Activated CD8-positive, alpha-beta memory T cell treated with anti-CD3 and anti-CD28 coated beads, Interleukin-2, amount 10 ng/mL, durations not matched to agents 7 days and 5 days (primary cell): ENCODE measurements around the gene DCTPP1. TPM values are rescaled to one million over a fixed set of nuclear protein-coding genes. Genes with fewer than 3 reads are reported as not detected.
"Not testable (repeated sequence)": the region's sequence is repeated elsewhere in the genome, so short reads cannot be mapped to it uniquely, and the experiment has no call there.

ENCODE experiments used
- ATAC-seq: fragments of 150-1000 bp; cut with Tn5 transposase; one replicate; pipeline ENCODE4 v1.10.0; 2021; ENCODE audit warnings: moderate library complexity
- CTCF ChIA-PET: fragments of 350-600 bp; sonication (Branson Sonifier 250); formaldehyde crosslinking; loops from one replicate; lab custom pipeline; 2021; ENCODE audit warnings: antibody characterized with exemption; lab: Charles Lee
- DNase-seq: peaks from one replicate; pipeline ENCODE4 v3.0.0-alpha.2; 2020
- H3K27ac Mint-ChIP-seq: one replicate; pipeline ENCODE4 v1.8.0; 2021; ENCODE audit warnings: mild to moderate bottlenecking, mixed read lengths
- H3K27me3 Mint-ChIP-seq: one replicate; pipeline ENCODE4 v1.8.0; 2021; ENCODE audit warnings: mixed read lengths
- H3K36me3 Mint-ChIP-seq: one replicate; pipeline ENCODE4 v1.8.0; 2021; ENCODE audit warnings: mild to moderate bottlenecking, mixed read lengths
- H3K4me1 Mint-ChIP-seq: one replicate; pipeline ENCODE4 v1.8.0; 2021; ENCODE audit warnings: mixed read lengths
- H3K4me3 Mint-ChIP-seq: one replicate; pipeline ENCODE4 v1.8.0; 2021; ENCODE audit warnings: mild to moderate bottlenecking, moderate library complexity, mixed read lengths
- H3K9me3 Mint-ChIP-seq: one replicate; pipeline ENCODE4 v1.8.0; 2022; ENCODE audit warnings: low read depth, mixed read lengths
- total RNA-seq, 2 experiments: library from RNA; stranded (reverse); gene quantifications; one replicate each; pipeline ENCODE4 v1.2.3, GENCODE V29; 2021

DCTPP1 gene
- total RNA-seq, 2 experiments from 2014 or later, result 72.0 to 108 TPM

- H3K4me3 Mint-ChIP-seq, H3K27me3 Mint-ChIP-seq, H3K36me3 Mint-ChIP-seq, ATAC-seq, H3K27ac Mint-ChIP-seq, H3K9me3 Mint-ChIP-seq, DNase-seq: not testable (repeated sequence)
- peaks cover 58% of the 10 kb centered on the region for H3K4me1 Mint-ChIP-seq
- CTCF ChIA-PET, result interaction anchor here (0.7 to 7.4 kb wide), 6 partner anchors 8 to 318 kb away, joined by 3 to 71 read pairs (median 7); partner anchors contain the start of gene ITGAL
Measured at GRCh38 chr16:30461426-30461825, 31.6 kb upstream of the DCTPP1 start.

- Mint-ChIP-seq H3K9me3 (no peaks in the 10 kb centered on the region), H3K4me1 (peaks cover 60% of the 10 kb centered on the region), H3K27me3 (peaks cover 2% of the 10 kb centered on the region), H3K27ac (peak overlapping the region; percentile 96), H3K4me3 (peak overlapping the region; percentile 53), H3K36me3 (peaks cover 3% of the 10 kb centered on the region)
- CTCF ChIA-PET, result interaction anchor here (0.8 to 7.4 kb wide), 10 partner anchors 10 to 76 kb away, joined by 3 to 71 read pairs (median 16); partner anchors contain the start of genes DCTPP1, ITGAL, SEPHS2 and ZNF747
- ATAC-seq (no peak), DNase-seq (no peak)
Measured at GRCh38 chr16:30459456-30459855, 29.6 kb upstream of the DCTPP1 start.

- Mint-ChIP-seq H3K36me3 (peaks cover 3% of the 10 kb centered on the region), H3K9me3 (no peaks in the 10 kb centered on the region), H3K27me3 (peaks cover 2% of the 10 kb centered on the region), H3K4me1 (peaks cover 64% of the 10 kb centered on the region), H3K4me3 (peak overlapping the region; percentile 53), H3K27ac (peak overlapping the region; percentile 96)
- CTCF ChIA-PET, result interaction anchor here (0.7 to 7.4 kb wide), 10 partner anchors 9 to 202 kb away, joined by 3 to 71 read pairs (median 10); partner anchors contain the start of genes DCTPP1, ITGAL, SEPHS2 and ZNF747
- ATAC-seq (peak; percentile 96), DNase-seq (peak; percentile 97)
Measured at GRCh38 chr16:30458561-30459394, 28.9 kb upstream of the DCTPP1 start.

GRCh38 chr16:30457743-30458560 lies 28.1 kb upstream of the DCTPP1 start:
- no peak for ATAC-seq
- H3K4me1 Mint-ChIP-seq, result peaks cover 60% of the 10 kb centered on the region
- H3K36me3 Mint-ChIP-seq, result peaks cover 3% of the 10 kb centered on the region

GRCh38 chr16:30457256-30457655 lies 27.4 kb upstream of the DCTPP1 start:
- peak overlapping the region; percentile 96 for H3K27ac Mint-ChIP-seq
- ATAC-seq, result no peak

More at GRCh38 chr16:30457743-30458560, 28.1 kb upstream of the DCTPP1 start:
- peak overlapping the region; percentile 96 for H3K27ac Mint-ChIP-seq
- no peak for DNase-seq
- peak overlapping the region; percentile 53 for H3K4me3 Mint-ChIP-seq
- peaks cover 2% of the 10 kb centered on the region for H3K27me3 Mint-ChIP-seq
- no peaks in the 10 kb centered on the region for H3K9me3 Mint-ChIP-seq
- CTCF ChIA-PET, result interaction anchor here (1.5 to 7.4 kb wide), 8 partner anchors 9 to 202 kb away, joined by 3 to 71 read pairs (median 18); partner anchors contain the start of genes DCTPP1, ITGAL, SEPHS2 and ZNF747

GRCh38 chr16:30456302-30456701 lies 26.5 kb upstream of the DCTPP1 start:
- Mint-ChIP-seq H3K27me3 (peaks cover 2% of the 10 kb centered on the region), H3K4me1 (peaks cover 62% of the 10 kb centered on the region), H3K9me3 (no peaks in the 10 kb centered on the region), H3K4me3 (no peak overlapping the region), H3K36me3 (peaks cover 3% of the 10 kb centered on the region), H3K27ac (peak overlapping the region; percentile 96)
- ATAC-seq (no peak), DNase-seq (no peak)
- CTCF ChIA-PET, result interaction anchor here (0.9 to 7.4 kb wide), 8 partner anchors 10 to 142 kb away, joined by 3 to 71 read pairs (median 4); partner anchors contain the start of genes DCTPP1, ITGAL and ZNF747

More at GRCh38 chr16:30457256-30457655, 27.4 kb upstream of the DCTPP1 start:
- Mint-ChIP-seq H3K4me1 (peaks cover 67% of the 10 kb centered on the region), H3K9me3 (no peaks in the 10 kb centered on the region), H3K4me3 (no peak overlapping the region), H3K27me3 (peaks cover 2% of the 10 kb centered on the region), H3K36me3 (peaks cover 3% of the 10 kb centered on the region)
- CTCF ChIA-PET, result interaction anchor here (1.0 to 7.4 kb wide), 7 partner anchors 8 to 141 kb away, joined by 3 to 71 read pairs (median 21); partner anchors contain the start of genes DCTPP1, ITGAL and ZNF747
- no peak for DNase-seq

- Mint-ChIP-seq H3K4me1 (peaks cover 62% of the 10 kb centered on the region), H3K27ac (peak overlapping the region; percentile 5)
- not testable (repeated sequence) for ATAC-seq, H3K4me3 Mint-ChIP-seq, DNase-seq, H3K27me3 Mint-ChIP-seq, H3K36me3 Mint-ChIP-seq, H3K9me3 Mint-ChIP-seq
- CTCF ChIA-PET, result interaction anchor here (1.0 to 1.6 kb wide), 3 partner anchors 19 to 23 kb away, joined by 3 to 6 read pairs (median 4); partner anchors contain the start of gene DCTPP1
Measured at GRCh38 chr16:30452709-30453580, 23.1 kb upstream of the DCTPP1 start.

- Mint-ChIP-seq H3K27ac (no peak overlapping the region), H3K4me3 (no peak overlapping the region), H3K9me3 (no peaks in the 10 kb centered on the region), H3K27me3 (no peaks in the 10 kb centered on the region), H3K36me3 (peaks cover 15% of the 10 kb centered on the region), H3K4me1 (peaks cover 55% of the 10 kb centered on the region)
- no peak for DNase-seq
- CTCF ChIA-PET, result interaction anchor here (0.6 to 8.0 kb wide), 27 partner anchors 9 to 166 kb away, joined by 3 to 122 read pairs (median 6); partner anchors contain the start of genes DCTPP1, ITGAL, ZNF688 and ZNF747
- no peak for ATAC-seq
Measured at GRCh38 chr16:30449116-30449435, 19.2 kb upstream of the DCTPP1 start.

GRCh38 chr16:30447512-30448226 lies 17.8 kb upstream of the DCTPP1 start:
- Mint-ChIP-seq H3K4me1 (peaks cover 60% of the 10 kb centered on the region), H3K27ac (no peak overlapping the region), H3K4me3 (no peak overlapping the region), H3K9me3 (no peaks in the 10 kb centered on the region), H3K27me3 (no peaks in the 10 kb centered on the region), H3K36me3 (peaks cover 27% of the 10 kb centered on the region)
- CTCF ChIA-PET, result interaction anchor here (0.6 to 8.0 kb wide), 10 partner anchors 26 to 396 kb away, joined by 3 to 122 read pairs (median 4); partner anchors contain the start of genes ITGAL, SEPTIN1 and ZNF747
- no peak for ATAC-seq
- no peak for DNase-seq

GRCh38 chr16:30446203-30446595 lies 16.4 kb upstream of the DCTPP1 start:
- H3K27ac Mint-ChIP-seq, result peak overlapping the region; percentile 90
- DNase-seq (no peak), ATAC-seq (no peak)
- H3K4me3 Mint-ChIP-seq, result peak overlapping the region; percentile 86
- H3K36me3 Mint-ChIP-seq, result peaks cover 27% of the 10 kb centered on the region
- CTCF ChIA-PET, result interaction anchor here (0.7 to 8.0 kb wide), 9 partner anchors 10 to 152 kb away, joined by 3 to 122 read pairs (median 4); partner anchors contain the start of genes DCTPP1, ITGAL and SEPTIN1
- no peaks in the 10 kb centered on the region for H3K27me3 Mint-ChIP-seq
- no peaks in the 10 kb centered on the region for H3K9me3 Mint-ChIP-seq
- H3K4me1 Mint-ChIP-seq, result peaks cover 55% of the 10 kb centered on the region

- ATAC-seq (peak; percentile 97), DNase-seq (peak; percentile 99)
- CTCF ChIA-PET, result interaction anchor here (0.7 to 8.0 kb wide), 10 partner anchors 10 to 152 kb away, joined by 3 to 122 read pairs (median 6); partner anchors contain the start of genes DCTPP1, ITGAL, SEPTIN1 and ZNF764
- peak within 1 kb of the TSS; percentile 90 for H3K27ac Mint-ChIP-seq
- H3K4me1 Mint-ChIP-seq, result peaks cover 51% of the 10 kb centered on the region
- peak within 1 kb of the TSS; percentile 86 for H3K4me3 Mint-ChIP-seq
- H3K36me3 Mint-ChIP-seq, result peaks cover 27% of the 10 kb centered on the region
- H3K27me3 Mint-ChIP-seq, result no peaks in the 10 kb centered on the region
- H3K9me3 Mint-ChIP-seq, result no peaks in the 10 kb centered on the region
Measured at GRCh38 chr16:30445408-30446202, 15.8 kb upstream of the DCTPP1 start, which contains the start of gene SEPHS2. TSS of gene SEPHS2 (minus strand) at chr16:30445874. CDS start at chr16:30445727, 147 bp downstream.
